Calu3 (cell line): ENCODE data around the gene CFAP57. TPM values are rescaled to one million over a fixed set of nuclear protein-coding genes. Genes with fewer than 3 reads are reported as not detected.

Experiments used
- BruUV-seq: library from RNA; stranded (reverse); fragments of 400-500 nt; replicated peaks from 2 replicates; lab custom pipeline; 2021; lab: Mats Ljungman, UMichigan
- CTCF ChIA-PET: fragments of 300-600 bp; sonication (Branson Sonifier 250); formaldehyde crosslinking; loops from one replicate; lab custom pipeline; 2022; ENCODE audit warnings: antibody characterized with exemption; lab: Charles Lee
- DNase-seq: peaks from one replicate; pipeline ENCODE4 v3.0.0; 2022
- H3K27ac Mint-ChIP-seq: one replicate; pipeline ENCODE4 v1.8.0; 2022; ENCODE audit warnings: mixed read lengths; ENCODE audit not compliant: unreplicated experiment
- H3K27me3 Mint-ChIP-seq: one replicate; pipeline ENCODE4 v1.8.0; 2022; ENCODE audit warnings: mixed read lengths; ENCODE audit not compliant: unreplicated experiment
- H3K36me3 Mint-ChIP-seq: one replicate; pipeline ENCODE4 v1.8.0; 2022; ENCODE audit warnings: mild to moderate bottlenecking, moderate library complexity, mixed read lengths; ENCODE audit not compliant: insufficient read depth, unreplicated experiment
- H3K4me1 Mint-ChIP-seq: one replicate; pipeline ENCODE4 v1.8.0; 2022; ENCODE audit warnings: mild to moderate bottlenecking, low read depth, mixed read lengths; ENCODE audit not compliant: unreplicated experiment
- H3K4me3 Mint-ChIP-seq: one replicate; pipeline ENCODE4 v1.8.0; 2022; ENCODE audit warnings: mild to moderate bottlenecking, low read depth, moderate library complexity, mixed read lengths; ENCODE audit not compliant: unreplicated experiment
- H3K9me3 Mint-ChIP-seq: one replicate; pipeline ENCODE4 v1.8.0; 2022; ENCODE audit warnings: low read depth, mixed read lengths; ENCODE audit not compliant: unreplicated experiment
- CTCF ChIP-seq: fragments of 200-600 bp; IDR thresholded peaks from one replicate; pipeline ENCODE4 v1.8.0; 2022; ENCODE audit warnings: antibody characterized with exemption; ENCODE audit not compliant: unreplicated experiment
- intact Hi-C: fragments of 100-400 bp; cut with micrococcal nuclease; formaldehyde crosslinking; loops from one replicate; pipeline ENCODE4 v1.10.0; 2022; ENCODE audit not compliant: unreplicated experiment
- total RNA-seq: library from RNA; stranded (reverse); gene quantifications from 2 replicates; pipeline ENCODE4 v1.2.3, GENCODE V29; 2022

CFAP57 gene
- total RNA-seq, 1 experiment from 2014 or later: 0.26 TPM

- H3K27ac Mint-ChIP-seq: no peak overlapping the region
- no peaks in the 10 kb centered on the region for H3K9me3 Mint-ChIP-seq
- H3K4me3 Mint-ChIP-seq: no peak overlapping the region
- intact Hi-C loops: loop anchor here (5.0 kb wide), 1 partner anchor 53 kb away; no protein-coding TSS in a partner anchor
- no peaks in the 10 kb centered on the region for H3K27me3 Mint-ChIP-seq
- DNase-seq: no peak
- no TSS peak for BruUV-seq
- CTCF ChIA-PET: interaction anchor here (2.0 kb wide), 1 partner anchor 9 kb away, joined by 11 read pairs; the partner anchor contains the start of gene C1orf210
- TF ChIP-seq CTCF: no peak
- no peaks in the 10 kb centered on the region for H3K36me3 Mint-ChIP-seq
- H3K4me1 Mint-ChIP-seq: no peaks in the 10 kb centered on the region
Measured at GRCh38 chr1:43294761-43295160, 122.6 kb downstream of the CFAP57 start.

- Mint-ChIP-seq H3K4me1 (no peaks in the 10 kb centered on the region), H3K4me3 (no peak overlapping the region), H3K27ac (no peak overlapping the region), H3K27me3 (no peaks in the 10 kb centered on the region), H3K36me3 (no peaks in the 10 kb centered on the region), H3K9me3 (no peaks in the 10 kb centered on the region)
- no peak for TF ChIP-seq CTCF
- no peak for DNase-seq
- intact Hi-C loops: loop anchor here (5.0 kb wide), 1 partner anchor 51 kb away; no protein-coding TSS in a partner anchor
- BruUV-seq: no TSS peak
- CTCF ChIA-PET: no interaction called here
Measured at GRCh38 chr1:43296207-43296606, 124.1 kb downstream of the CFAP57 start.

GRCh38 chr1:43298055-43298454 lies 125.9 kb downstream of the CFAP57 start:
- CTCF ChIA-PET: no interaction called here
- no peak overlapping the region for H3K4me3 Mint-ChIP-seq
- BruUV-seq: no TSS peak
- no peak overlapping the region for H3K27ac Mint-ChIP-seq
- DNase-seq: no peak
- no peaks in the 10 kb centered on the region for H3K9me3 Mint-ChIP-seq
- no peaks in the 10 kb centered on the region for H3K36me3 Mint-ChIP-seq
- peaks cover 15% of the 10 kb centered on the region for H3K27me3 Mint-ChIP-seq
- TF ChIP-seq CTCF: no peak
- intact Hi-C loops: loop anchor here (5.0 kb wide), 1 partner anchor 49 kb away; no protein-coding TSS in a partner anchor
- H3K4me1 Mint-ChIP-seq: no peaks in the 10 kb centered on the region

- no peaks in the 10 kb centered on the region for H3K4me1 Mint-ChIP-seq
- no peak overlapping the region for H3K27ac Mint-ChIP-seq
- no peak for DNase-seq
- H3K4me3 Mint-ChIP-seq: no peak overlapping the region
- intact Hi-C loops: loop anchor here (5.0 kb wide), 1 partner anchor 48 kb away; no protein-coding TSS in a partner anchor
- no TSS peak for BruUV-seq
- peaks cover 22% of the 10 kb centered on the region for H3K27me3 Mint-ChIP-seq
- CTCF ChIA-PET: no interaction called here
- TF ChIP-seq CTCF: no peak
- no peaks in the 10 kb centered on the region for H3K9me3 Mint-ChIP-seq
- H3K36me3 Mint-ChIP-seq: no peaks in the 10 kb centered on the region
Measured at GRCh38 chr1:43299101-43299500, 127.0 kb downstream of the CFAP57 start.
